T-cell (primary cell): ENCODE results near the gene PEAK1. TPM values are rescaled to one million over a fixed set of nuclear protein-coding genes. Genes with fewer than 3 reads are reported as not detected.

Experiments
- ATAC-seq, 4 experiments: fragments of 200-7000 bp in 3 of 4; fragments of 150-1000 bp in 1 of 4; cut with Tn5 transposase; replicated peaks in 1 of 4; 1 replicate in 3 of 4; 2 replicates in 1 of 4; pipeline ENCODE4 v1.10.0; 2021; ENCODE audit warnings: moderate library complexity in 3 of 4, mild to moderate bottlenecking in 2 of 4, moderate number of reproducible peaks in 1 of 4
- CTCF ChIA-PET, 2 donors: fragments of 300-600 bp; sonication (Branson Sonifier 250); formaldehyde crosslinking; loops; one replicate each; lab custom pipeline; 2022; ENCODE audit warnings: antibody characterized with exemption in 2 of 2; lab: Charles Lee
- POLR2A ChIA-PET, 2 donors: fragments of 300-600 bp; sonication (Branson Sonifier 250); formaldehyde crosslinking; loops; one replicate each; lab custom pipeline; 2022; ENCODE audit warnings: antibody characterized with exemption in 2 of 2; lab: Charles Lee
- DNase-seq, 35 experiments: peaks; one replicate each; pipeline versions ENCODE4 v3.0.0 to v3.0.0-alpha.2; 2013 to 2023
- H3K27ac ChIP-seq: one replicate; pipeline ENCODE4 v1.5.1; 2013; ENCODE audit warnings: low read length
- H3K27me3 ChIP-seq, 2 experiments: replicated peaks in 1 of 2; 1 replicate in 1 of 2; 2 replicates in 1 of 2; pipeline versions ENCODE4 v1.6.1 to v1.7.0; 2013; ENCODE audit warnings: low read length in 1 of 2, mixed read lengths in 1 of 2; ENCODE audit not compliant: control insufficient read depth in 2 of 2, insufficient read depth in 2 of 2; ENCODE audit errors: extremely low read depth in 1 of 2
- H3K36me3 ChIP-seq, 2 donors: 1 replicate in 1 of 2; 2 replicates in 1 of 2; pipeline versions ENCODE4 v1.6.1 to v1.7.0; 2013; ENCODE audit warnings: low read length in 1 of 2; ENCODE audit not compliant: control insufficient read depth in 2 of 2, insufficient read depth in 1 of 2; ENCODE audit errors: extremely low read depth in 1 of 2
- H3K4me1 ChIP-seq, 2 experiments: 1 replicate in 1 of 2; 2 replicates in 1 of 2; pipeline versions ENCODE4 v1.6.1 to v1.7.0; 2013; ENCODE audit warnings: low read length in 2 of 2, mixed read lengths in 1 of 2; ENCODE audit not compliant: insufficient read depth in 2 of 2, control insufficient read depth in 1 of 2; ENCODE audit errors: extremely low read depth in 1 of 2
- H3K4me3 ChIP-seq, 2 donors: 1 replicate in 1 of 2; 2 replicates in 1 of 2; pipeline versions ENCODE4 v1.5.1 to v1.7.0; 2013; ENCODE audit warnings: mild to moderate bottlenecking in 2 of 2, low read length in 1 of 2, moderate library complexity in 1 of 2; ENCODE audit not compliant: control insufficient read depth in 1 of 2; ENCODE audit errors: extremely low read depth in 1 of 2
- H3K9me3 ChIP-seq: 2 replicates; pipeline ENCODE4 v1.7.0; 2013
- H3K27ac Mint-ChIP-seq, 2 donors: one replicate each; pipeline ENCODE4 v1.8.0; 2020 to 2021; ENCODE audit warnings: mild to moderate bottlenecking in 2 of 2, mixed read lengths in 2 of 2
- H3K27me3 Mint-ChIP-seq, 2 donors: one replicate each; pipeline ENCODE4 v1.8.0; 2021 to 2022; ENCODE audit warnings: mixed read lengths in 2 of 2
- H3K36me3 Mint-ChIP-seq: one replicate; pipeline ENCODE4 v1.8.0; 2021; ENCODE audit warnings: mixed read lengths
- H3K4me1 Mint-ChIP-seq, 3 donors: one replicate each; pipeline ENCODE4 v1.8.0; 2020 to 2022; ENCODE audit warnings: mixed read lengths in 3 of 3, mild to moderate bottlenecking in 1 of 3
- H3K4me3 Mint-ChIP-seq, 3 donors: one replicate each; pipeline ENCODE4 v1.8.0; 2020 to 2022; ENCODE audit warnings: mild to moderate bottlenecking in 3 of 3, mixed read lengths in 3 of 3, moderate library complexity in 3 of 3
- H3K9me3 Mint-ChIP-seq, 3 donors: one replicate each; pipeline ENCODE4 v1.8.0; 2020 to 2022; ENCODE audit warnings: mixed read lengths in 3 of 3
- WGBS: methylation state at CpG from one replicate; pipeline ENCODE4 v1.1.5; 2013; ENCODE audit warnings: missing lambda C conversion rate; ENCODE audit not compliant: insufficient coverage; 5-methylcytosine and 5-hydroxymethylcytosine counted together
- total RNA-seq, 35 experiments: library from RNA in 6 of 35; stranded (reverse) in 6 of 35; fragments of 120-200 nt in 1 of 35; gene quantifications; one replicate each; pipeline versions ENCODE4 v1.2.1 to v1.2.4 and lab custom pipeline; 2013 to 2026

The PEAK1 gene
- total RNA-seq, 5 donors from 2014 or later (not counting 1 experiment from before 2014, with no cell fraction given) = 9.4 to 17.7 (median 10.9) TPM

- no peak overlapping the region for H3K4me3 ChIP-seq
- H3K27ac ChIP-seq = no peak overlapping the region
- DNase-seq = no peak
- CTCF ChIA-PET = no interaction called here
- no peaks in the 10 kb centered on the region for H3K4me1 ChIP-seq
- no peaks in the 10 kb centered on the region for H3K27me3 ChIP-seq
- no peaks in the 10 kb centered on the region for H3K9me3 ChIP-seq
- H3K36me3 ChIP-seq = no peaks in the 10 kb centered on the region
- POLR2A ChIA-PET = no interaction called here
- Mint-ChIP-seq H3K36me3 (peaks cover 5% of the 10 kb centered on the region), H3K9me3 (no peaks in the 10 kb centered on the region), H3K4me3 (no peak overlapping the region), H3K4me1 (no peaks in the 10 kb centered on the region), H3K27me3 (no peaks in the 10 kb centered on the region), H3K27ac (no peak overlapping the region)
- WGBS = no CpG with 5 or more reads among the region's 2 CpGs
- no peak for ATAC-seq
These were observed 164.5 kb downstream of the PEAK1 start for GRCh38 chr15:77255385-77255784.

- DNase-seq (no peak), ATAC-seq (no peak)
- WGBS = no CpG with 5 or more reads among the region's 2 CpGs
- Histone ChIP-seq H3K4me1 (no peaks in the 10 kb centered on the region), H3K27me3 (no peaks in the 10 kb centered on the region), H3K27ac (no peak overlapping the region), H3K36me3 (no peaks in the 10 kb centered on the region), H3K9me3 (no peaks in the 10 kb centered on the region), H3K4me3 (no peak overlapping the region)
- H3K27ac Mint-ChIP-seq = no peak overlapping the region
- no peaks in the 10 kb centered on the region for H3K36me3 Mint-ChIP-seq
- ChIA-PET CTCF (no interaction called here), POLR2A (no interaction called here)
- H3K27me3 Mint-ChIP-seq = no peaks in the 10 kb centered on the region
- H3K9me3 Mint-ChIP-seq = no peaks in the 10 kb centered on the region
- no peak overlapping the region for H3K4me3 Mint-ChIP-seq
- H3K4me1 Mint-ChIP-seq = no peaks in the 10 kb centered on the region
These were observed 168.2 kb downstream of the PEAK1 start for GRCh38 chr15:77251662-77252061.

GRCh38 chr15:77247116-77247515, 172.8 kb downstream of the PEAK1 start:
- no peaks in the 10 kb centered on the region for H3K9me3 ChIP-seq
- Mint-ChIP-seq H3K27me3 (no peaks in the 10 kb centered on the region), H3K4me3 (no peak overlapping the region), H3K4me1 (peaks cover 0 to 3% (median 0%) of the 10 kb centered on the region in 3 donors), H3K36me3 (no peaks in the 10 kb centered on the region), H3K27ac (no peak overlapping the region), H3K9me3 (no peaks in the 10 kb centered on the region)
- ChIA-PET CTCF (no interaction called here), POLR2A (no interaction called here)
- ATAC-seq (no peak), DNase-seq (no peak)
- no peaks in the 10 kb centered on the region for H3K27me3 ChIP-seq
- no peak overlapping the region for H3K27ac ChIP-seq
- peaks cover 0 to 2% of the 10 kb centered on the region in 2 experiments for H3K4me1 ChIP-seq
- H3K4me3 ChIP-seq = no peak overlapping the region
- no peaks in the 10 kb centered on the region for H3K36me3 ChIP-seq

GRCh38 chr15:77243716-77244401, 176.0 kb downstream of the PEAK1 start:
- WGBS = no CpG with 5 or more reads among the region's 7 CpGs
- H3K4me3 Mint-ChIP-seq = no peak overlapping the region
- ChIA-PET CTCF (interaction anchor here in 1 of 2 donors (0.6 kb wide), 1 partner anchor 1462 kb away, joined by 4 read pairs; no protein-coding TSS in a partner anchor), POLR2A (no interaction called here)
- H3K27ac Mint-ChIP-seq = no peak overlapping the region
- no peaks in the 10 kb centered on the region for H3K27me3 ChIP-seq
- no peaks in the 10 kb centered on the region for H3K27me3 Mint-ChIP-seq
- H3K9me3 Mint-ChIP-seq = no peaks in the 10 kb centered on the region
- no peak overlapping the region for H3K27ac ChIP-seq
- DNase-seq = no peak
- H3K4me1 Mint-ChIP-seq = peaks cover 0 to 3% (median 0%) of the 10 kb centered on the region in 3 donors
- no peak overlapping the region for H3K4me3 ChIP-seq
- H3K36me3 Mint-ChIP-seq = no peaks in the 10 kb centered on the region
- H3K36me3 ChIP-seq = no peaks in the 10 kb centered on the region
- no peak for ATAC-seq
- H3K9me3 ChIP-seq = no peaks in the 10 kb centered on the region
- peaks cover 0 to 2% of the 10 kb centered on the region in 2 experiments for H3K4me1 ChIP-seq

GRCh38 chr15:77243135-77243534, 176.8 kb downstream of the PEAK1 start:
- no peaks in the 10 kb centered on the region for H3K9me3 ChIP-seq
- POLR2A ChIA-PET = no interaction called here
- Mint-ChIP-seq H3K27ac (no peak overlapping the region), H3K4me3 (no peak overlapping the region), H3K4me1 (peaks cover 0 to 3% (median 0%) of the 10 kb centered on the region in 3 donors), H3K9me3 (no peaks in the 10 kb centered on the region), H3K27me3 (no peaks in the 10 kb centered on the region), H3K36me3 (no peaks in the 10 kb centered on the region)
- no peaks in the 10 kb centered on the region for H3K36me3 ChIP-seq
- no peak overlapping the region for H3K27ac ChIP-seq
- H3K27me3 ChIP-seq = no peaks in the 10 kb centered on the region
- H3K4me3 ChIP-seq = no peak overlapping the region
- WGBS = no CpG with 5 or more reads among the region's 2 CpGs
- ATAC-seq (no peak), DNase-seq (no peak)
- H3K4me1 ChIP-seq = peaks cover 0 to 2% of the 10 kb centered on the region in 2 experiments
- CTCF ChIA-PET = interaction anchor here in 1 of 2 donors (0.6 kb wide), 1 partner anchor 1462 kb away, joined by 4 read pairs; no protein-coding TSS in a partner anchor

GRCh38 chr15:77239882-77240608, 179.9 kb downstream of the PEAK1 start:
- Mint-ChIP-seq H3K9me3 (peaks cover 0 to 4% (median 3%) of the 10 kb centered on the region in 3 donors), H3K27ac (no peak overlapping the region), H3K36me3 (peaks cover 13% of the 10 kb centered on the region), H3K27me3 (no peaks in the 10 kb centered on the region), H3K4me3 (no peak overlapping the region), H3K4me1 (peaks cover 0 to 3% (median 0%) of the 10 kb centered on the region in 3 donors)
- POLR2A ChIA-PET = no interaction called here
- H3K9me3 ChIP-seq = no peaks in the 10 kb centered on the region
- H3K27me3 ChIP-seq = no peaks in the 10 kb centered on the region
- ATAC-seq (no peak), DNase-seq (no peak)
- no peak overlapping the region for H3K27ac ChIP-seq
- H3K4me1 ChIP-seq = peaks cover 0 to 2% of the 10 kb centered on the region in 2 experiments
- WGBS = no CpG with 5 or more reads among the region's 2 CpGs
- CTCF ChIA-PET = no interaction called here
- H3K4me3 ChIP-seq = no peak overlapping the region
- no peaks in the 10 kb centered on the region for H3K36me3 ChIP-seq
